WTC11 (cell line): ENCODE data around the gene DARS1. TPM values are rescaled to one million over a fixed set of nuclear protein-coding genes. Genes with fewer than 3 reads are reported as not detected.

Experiments
- ATAC-seq: fragments of 200-7000 bp; cut with Tn5 transposase; 2 replicates; pipeline ENCODE4 v1.10.0; 2021; ENCODE audit warnings: mild to moderate bottlenecking, moderate library complexity
- CTCF ChIA-PET: fragments of 300-600 bp; sonication (Branson Sonifier 250); formaldehyde crosslinking; loops from one replicate; lab custom pipeline; 2021; ENCODE audit warnings: antibody characterized with exemption; lab: Charles Lee
- POLR2A ChIA-PET: fragments of 350-600 bp; sonication (Branson Sonifier 250); formaldehyde crosslinking; loops from one replicate; lab custom pipeline; 2021; ENCODE audit warnings: antibody characterized with exemption; lab: Charles Lee
- DNase-seq: peaks from one replicate; pipeline ENCODE4 v3.0.0; 2021; ENCODE audit warnings: low spot score
- H3K27ac Mint-ChIP-seq: 2 replicates; pipeline ENCODE4 v1.8.0; 2021; ENCODE audit warnings: mixed read lengths
- H3K27me3 Mint-ChIP-seq: 2 replicates; pipeline ENCODE4 v1.8.0; 2021; ENCODE audit warnings: low read depth, mild to moderate bottlenecking, moderate library complexity, mixed read lengths
- H3K36me3 Mint-ChIP-seq: 2 replicates; pipeline ENCODE4 v1.8.0; 2021; ENCODE audit warnings: mixed read lengths
- H3K4me1 Mint-ChIP-seq: 2 replicates; pipeline ENCODE4 v1.8.0; 2022; ENCODE audit warnings: mixed read lengths
- H3K4me3 Mint-ChIP-seq: 2 replicates; pipeline ENCODE4 v1.8.0; 2021; ENCODE audit warnings: mild to moderate bottlenecking, moderate library complexity, mixed read lengths
- H3K9me3 Mint-ChIP-seq: 2 replicates; pipeline ENCODE4 v1.8.0; 2021; ENCODE audit warnings: mixed read lengths
- AR ChIP-seq: fragments of 250-450 bp; sonication (Bioruptor Pico); IDR thresholded peaks from 2 replicates; pipeline ENCODE4 v1.9.0; 2021; ENCODE audit warnings: mild to moderate bottlenecking
- CREB1 ChIP-seq: sonication (generic); formaldehyde crosslinking; IDR thresholded peaks from 2 replicates; pipeline ENCODE4 v1.8.0; 2023; ENCODE audit warnings: mild to moderate bottlenecking, missing genetic modification reagents
- CREM ChIP-seq: sonication (generic); formaldehyde crosslinking; IDR thresholded peaks from 2 replicates; pipeline ENCODE4 v1.8.1; 2022; ENCODE audit warnings: mild to moderate bottlenecking, missing genetic modification reagents, moderate library complexity
- ELF4 ChIP-seq: sonication (generic); formaldehyde crosslinking; IDR thresholded peaks from 2 replicates; pipeline ENCODE4 v1.8.1; 2022; ENCODE audit warnings: low read depth, mild to moderate bottlenecking, moderate library complexity, missing genetic modification reagents
- GABPB1 ChIP-seq: sonication (generic); formaldehyde crosslinking; IDR thresholded peaks from 2 replicates; pipeline ENCODE4 v1.8.1; 2023; ENCODE audit warnings: mild to moderate bottlenecking, missing genetic modification reagents
- GTF2I ChIP-seq: fragments of 250-450 bp; sonication (Bioruptor Pico); conservative IDR thresholded peaks from 2 replicates; pipeline ENCODE4 v1.4.0; 2021; ENCODE audit warnings: mild to moderate bottlenecking
- SP1 ChIP-seq: sonication (generic); formaldehyde crosslinking; conservative IDR thresholded peaks from 2 replicates; pipeline ENCODE4 v1.8.1; 2022; ENCODE audit warnings: missing genetic modification reagents
- USF1 ChIP-seq: sonication (generic); formaldehyde crosslinking; IDR thresholded peaks from 2 replicates; pipeline ENCODE4 v1.8.0; 2022; ENCODE audit warnings: mild to moderate bottlenecking, missing genetic modification reagents
- ZBTB21 ChIP-seq: sonication (generic); formaldehyde crosslinking; IDR thresholded peaks from 2 replicates; pipeline ENCODE4 v1.8.1; 2023; ENCODE audit warnings: mild to moderate bottlenecking, missing genetic modification reagents, borderline replicate concordance
- ZNF219 ChIP-seq: sonication (generic); formaldehyde crosslinking; IDR thresholded peaks from 2 replicates; pipeline ENCODE4 v1.8.0; 2023; ENCODE audit warnings: missing genetic modification reagents, mild to moderate bottlenecking, borderline replicate concordance
- ZNF423 ChIP-seq: fragments of 250-450 bp; sonication (Bioruptor Pico); IDR thresholded peaks from 2 replicates; pipeline ENCODE4 v2.1.2; 2022; ENCODE audit warnings: mild to moderate bottlenecking, moderate library complexity
- total RNA-seq: library from RNA; stranded (reverse); gene quantifications from 3 replicates; pipeline ENCODE4 v1.2.3, GENCODE V29; 2021
- TF ChIP-seq, protein P1 (sequence below): sonication (generic); formaldehyde crosslinking; IDR thresholded peaks from 2 replicates; pipeline ENCODE4 v1.8.0; 2023; ENCODE audit warnings: mild to moderate bottlenecking, missing genetic modification reagents
- TF ChIP-seq, protein P2 (sequence below): sonication (generic); formaldehyde crosslinking; IDR thresholded peaks from 2 replicates; pipeline ENCODE4 v1.8.1; 2022; ENCODE audit warnings: mild to moderate bottlenecking, moderate library complexity, missing genetic modification reagents
- TF ChIP-seq, protein P3 (sequence below): sonication (generic); formaldehyde crosslinking; IDR thresholded peaks from 2 replicates; pipeline ENCODE4 v1.8.0; 2022; ENCODE audit warnings: mild to moderate bottlenecking, missing genetic modification reagents
- TF ChIP-seq, protein P4 (sequence below): fragments of 200-600 bp; IDR thresholded peaks from 2 replicates; pipeline ENCODE4 v1.8.0; 2022; ENCODE audit warnings: antibody characterized with exemption

DARS1 gene
- total RNA-seq, 1 experiment from 2014 or later, result 80.9 TPM

DNA sequence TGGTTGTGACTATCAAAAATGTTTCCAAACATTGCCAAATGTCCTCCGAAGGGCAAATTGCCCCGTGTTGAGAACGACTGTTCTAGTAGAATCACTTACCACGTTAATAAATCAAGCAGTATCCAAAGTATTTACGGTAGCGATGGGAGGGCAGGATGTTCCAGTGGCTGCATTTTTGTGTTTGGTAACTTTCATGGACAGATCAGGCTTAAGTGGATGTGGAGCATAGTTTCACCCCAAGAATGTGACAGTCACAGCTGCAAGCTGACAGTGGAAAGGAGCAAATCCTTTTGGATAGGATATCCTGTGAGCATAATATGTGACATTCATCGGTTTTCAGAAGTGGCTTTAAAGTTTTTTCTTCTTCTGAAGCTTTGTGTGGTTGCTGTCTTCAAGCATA, 46.3 kb upstream of the DARS1 start (continued):
- TF ChIP-seq, protein P1, sequence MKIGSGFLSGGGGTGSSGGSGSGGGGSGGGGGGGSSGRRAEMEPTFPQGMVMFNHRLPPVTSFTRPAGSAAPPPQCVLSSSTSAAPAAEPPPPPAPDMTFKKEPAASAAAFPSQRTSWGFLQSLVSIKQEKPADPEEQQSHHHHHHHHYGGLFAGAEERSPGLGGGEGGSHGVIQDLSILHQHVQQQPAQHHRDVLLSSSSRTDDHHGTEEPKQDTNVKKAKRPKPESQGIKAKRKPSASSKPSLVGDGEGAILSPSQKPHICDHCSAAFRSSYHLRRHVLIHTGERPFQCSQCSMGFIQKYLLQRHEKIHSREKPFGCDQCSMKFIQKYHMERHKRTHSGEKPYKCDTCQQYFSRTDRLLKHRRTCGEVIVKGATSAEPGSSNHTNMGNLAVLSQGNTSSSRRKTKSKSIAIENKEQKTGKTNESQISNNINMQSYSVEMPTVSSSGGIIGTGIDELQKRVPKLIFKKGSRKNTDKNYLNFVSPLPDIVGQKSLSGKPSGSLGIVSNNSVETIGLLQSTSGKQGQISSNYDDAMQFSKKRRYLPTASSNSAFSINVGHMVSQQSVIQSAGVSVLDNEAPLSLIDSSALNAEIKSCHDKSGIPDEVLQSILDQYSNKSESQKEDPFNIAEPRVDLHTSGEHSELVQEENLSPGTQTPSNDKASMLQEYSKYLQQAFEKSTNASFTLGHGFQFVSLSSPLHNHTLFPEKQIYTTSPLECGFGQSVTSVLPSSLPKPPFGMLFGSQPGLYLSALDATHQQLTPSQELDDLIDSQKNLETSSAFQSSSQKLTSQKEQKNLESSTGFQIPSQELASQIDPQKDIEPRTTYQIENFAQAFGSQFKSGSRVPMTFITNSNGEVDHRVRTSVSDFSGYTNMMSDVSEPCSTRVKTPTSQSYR (CRISPR knock-in tag), result no peak
- no peak for TF ChIP-seq ZNF219 (CRISPR knock-in tag)

DNA sequence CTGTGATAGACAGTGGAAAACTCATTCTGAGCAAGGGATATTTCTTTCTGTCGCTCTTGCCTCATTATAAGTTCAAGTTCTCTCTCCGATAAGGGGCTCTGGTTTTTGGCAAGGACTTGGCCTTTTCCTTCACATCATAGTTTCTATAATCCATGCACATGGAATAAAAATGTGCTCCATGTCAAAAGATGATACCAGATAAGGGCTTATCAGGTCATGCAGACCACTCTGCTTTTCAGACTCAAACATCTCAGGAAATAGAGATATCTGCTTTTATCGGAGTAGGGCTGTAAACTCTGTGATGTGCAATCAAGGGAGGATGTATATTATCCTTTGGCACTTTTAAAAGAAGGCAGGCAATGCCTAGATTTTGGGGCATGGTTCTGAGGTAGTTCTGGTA, 45.0 kb upstream of the DARS1 start:
- Mint-ChIP-seq H3K4me1 (peaks cover 15% of the 10 kb centered on the region), H3K4me3 (no peak overlapping the region), H3K27me3 (peaks cover 6% of the 10 kb centered on the region; the same call in 1 of the 2 replicates), H3K36me3 (no peaks in the 10 kb centered on the region), H3K27ac (no peak overlapping the region), H3K9me3 (no peaks in the 10 kb centered on the region)
- TF ChIP-seq, protein P2, sequence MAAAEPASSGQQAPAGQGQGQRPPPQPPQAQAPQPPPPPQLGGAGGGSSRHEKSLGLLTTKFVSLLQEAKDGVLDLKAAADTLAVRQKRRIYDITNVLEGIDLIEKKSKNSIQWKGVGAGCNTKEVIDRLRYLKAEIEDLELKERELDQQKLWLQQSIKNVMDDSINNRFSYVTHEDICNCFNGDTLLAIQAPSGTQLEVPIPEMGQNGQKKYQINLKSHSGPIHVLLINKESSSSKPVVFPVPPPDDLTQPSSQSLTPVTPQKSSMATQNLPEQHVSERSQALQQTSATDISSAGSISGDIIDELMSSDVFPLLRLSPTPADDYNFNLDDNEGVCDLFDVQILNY (CRISPR knock-in tag), result no peak
- TF ChIP-seq CREB1 (CRISPR knock-in tag), result no peak
- TF ChIP-seq USF1, result no peak
- no peak for TF ChIP-seq SP1 (CRISPR knock-in tag)
- no peak for TF ChIP-seq CREM (CRISPR knock-in tag)
- TF ChIP-seq, protein P3, sequence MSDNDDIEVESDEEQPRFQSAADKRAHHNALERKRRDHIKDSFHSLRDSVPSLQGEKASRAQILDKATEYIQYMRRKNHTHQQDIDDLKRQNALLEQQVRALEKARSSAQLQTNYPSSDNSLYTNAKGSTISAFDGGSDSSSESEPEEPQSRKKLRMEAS, result no peak
- TF ChIP-seq AR, result no peak
- TF ChIP-seq GABPB1, result no peak
- TF ChIP-seq ZBTB21, result no peak
- DNase-seq (no peak), ATAC-seq (no peak)
- CTCF ChIA-PET, result no interaction called here
- POLR2A ChIA-PET, result no interaction called here

DNA sequence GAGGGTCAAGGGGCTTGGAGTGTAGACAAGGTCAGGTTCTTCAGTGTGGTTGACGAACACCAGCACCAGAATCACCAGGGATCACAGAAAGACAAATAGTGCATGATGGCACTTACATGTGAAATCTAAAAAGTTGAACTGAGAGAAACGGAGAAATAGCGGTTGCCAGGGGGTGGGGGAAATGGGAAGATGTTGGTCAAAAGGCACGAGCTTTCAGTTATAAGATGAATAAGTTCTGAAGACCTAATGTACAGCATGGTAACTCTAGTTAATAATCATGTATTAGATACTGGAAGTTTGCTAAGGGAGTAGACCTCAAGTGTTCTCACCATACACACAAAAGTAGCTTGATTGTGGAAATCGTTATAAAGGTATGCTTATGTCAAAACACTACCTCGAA, 43.7 kb upstream of the DARS1 start:
- peaks cover 25% of the 10 kb centered on the region for H3K4me1 Mint-ChIP-seq
- TF ChIP-seq ZNF423 (CRISPR knock-in tag), result no peak
- TF ChIP-seq, protein P4, sequence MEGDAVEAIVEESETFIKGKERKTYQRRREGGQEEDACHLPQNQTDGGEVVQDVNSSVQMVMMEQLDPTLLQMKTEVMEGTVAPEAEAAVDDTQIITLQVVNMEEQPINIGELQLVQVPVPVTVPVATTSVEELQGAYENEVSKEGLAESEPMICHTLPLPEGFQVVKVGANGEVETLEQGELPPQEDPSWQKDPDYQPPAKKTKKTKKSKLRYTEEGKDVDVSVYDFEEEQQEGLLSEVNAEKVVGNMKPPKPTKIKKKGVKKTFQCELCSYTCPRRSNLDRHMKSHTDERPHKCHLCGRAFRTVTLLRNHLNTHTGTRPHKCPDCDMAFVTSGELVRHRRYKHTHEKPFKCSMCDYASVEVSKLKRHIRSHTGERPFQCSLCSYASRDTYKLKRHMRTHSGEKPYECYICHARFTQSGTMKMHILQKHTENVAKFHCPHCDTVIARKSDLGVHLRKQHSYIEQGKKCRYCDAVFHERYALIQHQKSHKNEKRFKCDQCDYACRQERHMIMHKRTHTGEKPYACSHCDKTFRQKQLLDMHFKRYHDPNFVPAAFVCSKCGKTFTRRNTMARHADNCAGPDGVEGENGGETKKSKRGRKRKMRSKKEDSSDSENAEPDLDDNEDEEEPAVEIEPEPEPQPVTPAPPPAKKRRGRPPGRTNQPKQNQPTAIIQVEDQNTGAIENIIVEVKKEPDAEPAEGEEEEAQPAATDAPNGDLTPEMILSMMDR, result no peak
- no peak for TF ChIP-seq GTF2I
- TF ChIP-seq ELF4 (CRISPR knock-in tag), result no peak
- TF ChIP-seq, all 79 proteins: peak for 0
- ChIA-PET CTCF (no interaction called here), POLR2A (no interaction called here)
- ATAC-seq (no peak), DNase-seq (no peak)
- Mint-ChIP-seq H3K27ac (no peak overlapping the region), H3K4me3 (no peak overlapping the region), H3K36me3 (no peaks in the 10 kb centered on the region), H3K9me3 (no peaks in the 10 kb centered on the region), H3K27me3 (peaks cover 6% of the 10 kb centered on the region; the same call in 1 of the 2 replicates)
